Endothelial cell of umbilical vein (primary cell): ENCODE results near the gene FAAP100.

Source experiments
- CTCF ChIP-seq, 2 donors: IDR thresholded peaks; 1 replicate in 1 of 2; 2 replicates in 1 of 2; pipeline ENCODE4 v1.5.1; 2011; ENCODE audit warnings: low read length in 2 of 2, mild to moderate bottlenecking in 2 of 2, moderate library complexity in 2 of 2, control low read depth in 1 of 2, inconsistent platforms in 1 of 2, low read depth in 1 of 2; ENCODE audit not compliant: insufficient read depth in 1 of 2; ENCODE audit errors: extremely low read depth in 1 of 2
- EZH2 ChIP-seq: IDR thresholded peaks from 2 replicates; pipeline ENCODE4 v1.6.1; 2012; ENCODE audit warnings: borderline replicate concordance, low read depth, mild to moderate bottlenecking, moderate library complexity, low read length, inconsistent platforms; ENCODE audit not compliant: severe bottlenecking

DNA sequence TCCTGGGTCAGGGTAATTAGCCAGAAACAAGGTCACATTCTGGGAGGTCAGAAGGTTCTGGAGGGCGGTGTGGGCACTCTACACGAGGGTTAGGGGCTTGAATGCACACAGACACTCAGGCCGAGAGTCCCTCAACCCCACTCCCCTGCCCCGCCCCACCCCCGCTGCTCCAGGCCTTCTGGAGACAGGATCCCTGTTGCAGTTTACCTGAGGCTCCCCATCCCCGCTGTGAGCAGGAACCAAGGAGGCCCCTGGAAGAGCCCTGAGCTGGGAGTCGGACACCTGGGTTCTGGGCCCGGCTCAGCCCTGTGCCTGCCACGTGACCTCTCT lies 35.2 kb downstream of the FAAP100 start:
- TF ChIP-seq CTCF (IDR thresholded peaks at IDR 0.05; ENCODE audit: extremely low read depth in 1 of 2, insufficient read depth in 1 of 2, low read depth in 1 of 2, low read length in 2 of 2), result no peak
- no peak for TF ChIP-seq EZH2
